Measurements from ENCODE around the gene TP53BP1.

Gene TP53BP1

GRCh38 chr15:43520138-43520537 lies 27.2 kb upstream of the TP53BP1 start:
- Histone ChIP-seq H2AFZ (ENCODE audit: low read depth) (no peak overlapping the region), H3K4me3 (IDR thresholded peaks at IDR 0.05; ENCODE audit: insufficient read depth, low read depth, low read length) (no peak overlapping the region), H3K9ac (no peak overlapping the region), H3K79me2 (ENCODE audit: insufficient read depth, low read depth) (no peaks in the 10 kb centered on the region), H3K4me1 (ENCODE audit: low read depth, poor library complexity, severe bottlenecking) (no peaks in the 10 kb centered on the region), H3K4me2 (no peak overlapping the region), H4K20me1 (ENCODE audit: insufficient read depth) (no peaks in the 10 kb centered on the region), H3K27ac (no peak overlapping the region), H3K36me3 (ENCODE audit: insufficient read depth) (no peaks in the 10 kb centered on the region), H3K27me3 (ENCODE audit: insufficient read depth, low read depth) (peaks cover 4% of the 10 kb centered on the region)
- no peak for TF ChIP-seq CTCF (conservative IDR thresholded peaks at IDR 0.05; ENCODE audit: low read depth, low read length)

- Histone ChIP-seq H3K4me3 (IDR thresholded peaks at IDR 0.05; ENCODE audit: insufficient read depth, low read depth, low read length) (no peak overlapping the region), H4K20me1 (ENCODE audit: insufficient read depth) (no peaks in the 10 kb centered on the region), H2AFZ (ENCODE audit: low read depth) (no peak overlapping the region), H3K27me3 (ENCODE audit: insufficient read depth, low read depth) (peaks cover 1% of the 10 kb centered on the region), H3K9ac (no peak overlapping the region), H3K36me3 (ENCODE audit: insufficient read depth) (no peaks in the 10 kb centered on the region), H3K4me1 (ENCODE audit: low read depth, poor library complexity, severe bottlenecking) (peaks cover 5% of the 10 kb centered on the region), H3K4me2 (no peak overlapping the region), H3K79me2 (ENCODE audit: insufficient read depth, low read depth) (no peaks in the 10 kb centered on the region), H3K27ac (no peak overlapping the region)
- TF ChIP-seq CTCF (conservative IDR thresholded peaks at IDR 0.05; ENCODE audit: low read depth, low read length) = no peak
Observed at GRCh38 chr15:43519196-43519595, 26.2 kb upstream of the TP53BP1 start.

GRCh38 chr15:43518197-43518761 lies 25.3 kb upstream of the TP53BP1 start:
- Histone ChIP-seq H3K4me3 (IDR thresholded peaks at IDR 0.05; ENCODE audit: insufficient read depth, low read depth, low read length) (no peak overlapping the region), H3K27ac (no peak overlapping the region), H3K4me2 (no peak overlapping the region), H3K27me3 (ENCODE audit: insufficient read depth, low read depth) (no peaks in the 10 kb centered on the region; the same call in 1 of the 2 replicates), H3K4me1 (ENCODE audit: low read depth, poor library complexity, severe bottlenecking) (peaks cover 12% of the 10 kb centered on the region), H2AFZ (ENCODE audit: low read depth) (no peak overlapping the region), H4K20me1 (ENCODE audit: insufficient read depth) (no peaks in the 10 kb centered on the region), H3K9ac (no peak overlapping the region), H3K36me3 (ENCODE audit: insufficient read depth) (no peaks in the 10 kb centered on the region), H3K79me2 (ENCODE audit: insufficient read depth, low read depth) (no peaks in the 10 kb centered on the region)
- no peak for TF ChIP-seq CTCF (conservative IDR thresholded peaks at IDR 0.05; ENCODE audit: low read depth, low read length)

- Histone ChIP-seq H3K4me2 (no peak within 1 kb of the TSS), H4K20me1 (ENCODE audit: insufficient read depth) (no peaks in the 10 kb centered on the region), H3K9ac (no peak within 1 kb of the TSS)
Observed at GRCh38 chr15:43517354-43518196, 24.6 kb upstream of the TP53BP1 start, which contains the start of gene MAP1A. Gene MAP1A (plus strand): TSS chr15:43517608. CDS start chr15:43521474, 3,866 bp downstream.

More at GRCh38 chr15:43517354-43518196, 24.6 kb upstream of the TP53BP1 start, which contains the start of gene MAP1A:
- H3K36me3 ChIP-seq (ENCODE audit: insufficient read depth) = no peaks in the 10 kb centered on the region
- no peaks in the 10 kb centered on the region for H3K27me3 ChIP-seq (ENCODE audit: insufficient read depth, low read depth)
- no peak within 1 kb of the TSS for H3K27ac ChIP-seq
- peaks cover 12% of the 10 kb centered on the region for H3K4me1 ChIP-seq (ENCODE audit: low read depth, poor library complexity, severe bottlenecking)
- H3K4me3 ChIP-seq (IDR thresholded peaks at IDR 0.05; ENCODE audit: insufficient read depth, low read depth, low read length) = no peak within 1 kb of the TSS
- TF ChIP-seq CTCF (conservative IDR thresholded peaks at IDR 0.05; ENCODE audit: low read depth, low read length) = no peak
- no peaks in the 10 kb centered on the region for H3K79me2 ChIP-seq (ENCODE audit: insufficient read depth, low read depth)
- H2AFZ ChIP-seq (ENCODE audit: low read depth) = no peak within 1 kb of the TSS
